ENCODE results near the gene C8G.

C8G gene

DNA sequence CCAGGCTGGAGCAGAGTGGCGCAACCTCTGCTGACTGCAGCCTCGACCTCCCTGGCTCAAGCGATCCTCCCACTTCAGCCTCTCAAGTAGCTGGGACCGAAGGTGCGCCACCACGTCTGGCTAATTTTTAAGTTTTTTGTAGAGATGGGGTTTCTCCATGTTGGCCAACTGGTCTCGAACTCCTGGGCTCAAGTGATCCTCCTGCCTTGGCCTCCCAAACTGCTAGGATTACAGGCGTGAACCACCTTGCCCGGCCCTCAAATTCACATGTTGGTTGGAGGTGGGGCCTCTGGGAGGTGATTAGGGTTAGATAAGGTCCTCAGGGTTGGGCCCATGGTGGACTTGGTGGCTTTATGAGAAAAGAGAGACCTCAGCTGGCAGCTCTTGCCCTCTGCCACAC lies 17.1 kb downstream of the C8G start:
- H3K27ac Mint-ChIP-seq: no peak overlapping the region
- H3K4me3 Mint-ChIP-seq: no peak overlapping the region
- no peaks in the 10 kb centered on the region for H3K36me3 Mint-ChIP-seq
- H3K9me3 Mint-ChIP-seq: no peaks in the 10 kb centered on the region
- H3K27me3 Mint-ChIP-seq: no peaks in the 10 kb centered on the region
- H3K4me1 Mint-ChIP-seq: peaks cover 23% of the 10 kb centered on the region

DNA sequence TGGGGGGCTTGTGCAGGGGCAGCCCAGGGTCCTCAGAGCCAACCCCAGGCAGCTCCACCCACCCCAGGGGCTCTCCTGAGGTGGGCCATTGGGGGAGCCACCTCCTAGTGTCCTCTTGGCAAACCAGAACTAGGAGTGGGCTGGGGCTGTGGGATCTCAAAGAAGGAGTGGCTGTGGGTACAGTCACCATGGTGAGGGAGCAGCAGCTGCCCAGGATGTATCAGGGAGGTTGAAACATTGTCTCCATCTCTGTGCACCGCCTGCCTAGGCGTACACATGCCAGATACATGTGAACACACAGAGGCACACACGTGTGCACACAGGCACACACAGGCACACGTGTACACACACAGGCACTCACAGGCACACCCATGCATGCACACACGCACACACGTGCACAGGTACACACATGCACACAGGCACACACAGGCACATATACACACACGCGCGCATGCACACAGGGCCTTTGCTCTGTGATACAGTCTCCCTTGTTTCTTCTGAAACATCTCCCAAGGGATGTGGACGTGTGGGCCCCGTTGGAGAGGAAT lies 17.7 kb downstream of the C8G start:
- Mint-ChIP-seq H3K4me1 (peaks cover 23% of the 10 kb centered on the region), H3K36me3 (no peaks in the 10 kb centered on the region), H3K27ac (no peak overlapping the region), H3K27me3 (no peaks in the 10 kb centered on the region), H3K4me3 (no peak overlapping the region), H3K9me3 (no peaks in the 10 kb centered on the region)

DNA sequence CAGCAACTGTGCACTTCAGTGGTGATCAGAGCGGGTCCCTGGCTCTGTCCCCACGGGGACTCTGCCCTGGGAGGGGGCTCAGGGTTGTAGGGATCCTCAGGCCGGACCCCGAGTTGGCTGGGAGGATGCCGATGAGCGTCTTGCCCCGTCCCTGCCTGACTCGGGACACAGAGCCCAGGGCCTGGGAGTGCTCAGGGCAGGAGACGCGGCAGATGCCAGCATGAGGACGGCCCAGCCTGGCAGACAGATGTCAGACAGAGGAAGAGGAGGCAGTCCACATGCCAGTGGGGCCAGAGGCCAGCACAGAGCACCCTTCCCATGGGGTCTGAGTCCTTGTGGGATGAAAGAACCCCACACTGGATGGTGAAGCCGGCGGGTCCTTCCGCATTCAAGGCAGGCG lies 18.3 kb downstream of the C8G start:
- H3K27me3 Mint-ChIP-seq: no peaks in the 10 kb centered on the region
- H3K36me3 Mint-ChIP-seq: no peaks in the 10 kb centered on the region
- no peak overlapping the region for H3K4me3 Mint-ChIP-seq
- no peak overlapping the region for H3K27ac Mint-ChIP-seq
- H3K4me1 Mint-ChIP-seq: peaks cover 23% of the 10 kb centered on the region
- no peaks in the 10 kb centered on the region for H3K9me3 Mint-ChIP-seq

DNA sequence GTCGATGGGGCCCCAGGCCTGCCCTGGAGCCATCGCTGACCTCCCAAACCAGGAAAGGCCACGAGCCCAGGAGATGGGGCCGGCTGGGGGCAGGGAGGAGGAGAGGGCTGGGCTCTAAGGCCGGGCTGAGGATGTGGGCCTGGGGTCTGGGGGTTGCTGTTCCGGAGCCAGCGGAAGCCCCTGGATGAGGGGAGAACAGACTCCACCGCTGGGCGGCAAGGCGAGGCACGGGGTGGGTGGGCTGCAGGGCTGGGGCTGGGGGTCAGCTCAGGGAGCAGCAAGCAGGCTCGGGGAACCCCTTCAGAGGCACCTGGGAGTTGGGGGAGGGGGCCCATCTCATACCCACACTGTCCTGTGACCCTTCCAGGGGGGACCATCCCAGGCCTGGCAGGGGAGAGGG lies 18.7 kb downstream of the C8G start:
- no peak overlapping the region for H3K27ac Mint-ChIP-seq
- no peaks in the 10 kb centered on the region for H3K9me3 Mint-ChIP-seq
- H3K4me3 Mint-ChIP-seq: no peak overlapping the region
- H3K36me3 Mint-ChIP-seq: no peaks in the 10 kb centered on the region
- H3K27me3 Mint-ChIP-seq: no peaks in the 10 kb centered on the region
- peaks cover 23% of the 10 kb centered on the region for H3K4me1 Mint-ChIP-seq

DNA sequence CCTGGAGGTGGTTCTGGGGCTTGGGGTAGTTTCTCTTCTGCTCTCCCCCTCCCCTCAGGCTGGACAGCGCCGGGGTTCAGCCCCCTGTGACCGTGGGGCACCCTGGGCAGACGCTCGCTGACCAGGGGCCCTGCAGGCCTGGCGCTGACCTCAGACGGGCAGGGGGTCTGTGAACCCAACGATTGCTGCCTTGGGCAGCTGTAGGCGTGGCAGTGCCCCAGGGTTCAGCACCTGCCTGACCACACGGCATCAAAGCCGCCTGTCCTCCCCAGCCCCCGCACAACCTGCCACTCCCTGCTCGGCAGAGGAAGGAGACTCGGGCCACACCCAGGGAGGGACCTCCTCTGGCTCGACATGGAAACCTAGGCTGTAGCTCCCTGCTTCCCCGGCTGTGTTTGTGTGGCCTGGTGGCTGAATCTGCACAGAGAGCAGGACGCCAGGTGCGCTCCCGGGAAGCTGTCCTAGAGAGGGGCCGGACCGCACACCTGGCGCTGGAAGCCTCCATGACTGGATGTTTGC lies 19.2 kb downstream of the C8G start:
- H3K27me3 Mint-ChIP-seq: no peaks in the 10 kb centered on the region
- no peaks in the 10 kb centered on the region for H3K36me3 Mint-ChIP-seq
- peaks cover 23% of the 10 kb centered on the region for H3K4me1 Mint-ChIP-seq
- H3K9me3 Mint-ChIP-seq: no peaks in the 10 kb centered on the region
- no peak overlapping the region for H3K27ac Mint-ChIP-seq
- no peak overlapping the region for H3K4me3 Mint-ChIP-seq

DNA sequence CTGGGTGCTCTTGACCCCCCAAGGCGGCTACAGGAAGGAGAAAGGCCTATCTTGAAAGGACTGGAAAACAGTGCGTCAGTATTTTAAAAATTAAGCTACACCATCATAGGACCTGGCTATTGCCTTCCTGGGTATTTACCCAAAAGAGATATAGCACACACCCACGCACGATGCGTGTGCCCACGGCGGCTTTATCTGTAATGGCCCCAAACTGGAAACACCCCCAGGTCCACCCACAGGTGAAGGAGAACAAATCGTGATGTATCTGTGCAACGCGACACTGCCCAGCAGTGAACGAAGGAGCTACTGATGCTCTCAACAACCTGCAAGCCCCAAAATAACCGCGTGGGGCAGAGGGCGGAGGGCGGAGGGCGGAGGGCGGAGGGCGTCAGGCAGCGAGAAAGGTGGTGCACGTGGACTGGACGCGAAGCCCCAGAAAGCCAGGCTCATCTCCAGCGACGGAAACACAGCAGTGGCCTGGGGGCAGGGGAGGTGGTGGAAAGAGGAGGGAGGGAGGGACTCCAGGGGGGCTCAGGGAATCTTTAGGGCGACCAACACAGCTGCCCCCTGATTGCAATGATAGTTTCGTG lies 19.9 kb downstream of the C8G start:
- no peaks in the 10 kb centered on the region for H3K9me3 Mint-ChIP-seq
- no peak overlapping the region for H3K27ac Mint-ChIP-seq
- peaks cover 22% of the 10 kb centered on the region for H3K4me1 Mint-ChIP-seq
- H3K4me3 Mint-ChIP-seq: no peak overlapping the region
- no peaks in the 10 kb centered on the region for H3K27me3 Mint-ChIP-seq
- H3K36me3 Mint-ChIP-seq: no peaks in the 10 kb centered on the region

DNA sequence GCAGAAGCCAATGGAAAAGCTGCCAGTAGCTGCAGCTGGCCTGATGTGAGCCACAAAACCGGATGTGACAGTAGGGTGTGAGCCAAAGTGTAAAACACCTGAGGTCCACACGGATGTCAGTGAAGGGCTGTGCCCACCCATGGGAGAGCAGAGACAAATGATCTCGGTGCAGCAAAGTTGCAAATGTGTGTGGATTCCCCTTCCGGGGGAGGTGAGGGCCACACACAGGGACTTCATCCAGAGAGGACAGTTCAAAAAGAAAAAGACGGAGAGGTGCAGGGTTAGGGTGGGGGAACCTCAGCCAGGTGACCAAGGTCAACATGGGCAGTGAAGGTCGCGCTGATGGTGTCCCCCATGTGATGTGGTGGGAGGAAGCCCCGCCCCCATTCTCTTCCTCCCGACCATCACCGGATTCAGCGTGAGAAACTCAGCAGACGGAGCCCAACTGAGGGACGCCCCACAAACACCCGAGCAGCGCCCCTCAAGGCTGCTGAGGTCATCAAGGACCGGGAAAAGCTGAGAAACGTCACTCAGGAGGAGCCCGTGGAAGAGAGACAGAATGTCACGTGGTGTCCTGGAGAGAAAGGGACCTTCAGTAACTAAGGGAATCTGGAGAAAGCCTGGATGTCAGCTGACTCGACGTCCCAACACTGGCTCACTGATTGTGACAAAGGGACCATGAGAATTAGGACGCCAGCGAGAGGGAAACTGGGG lies 20.9 kb downstream of the C8G start:
- peak overlapping the region; percentile 24 for H3K4me3 Mint-ChIP-seq
- H3K9me3 Mint-ChIP-seq: no peaks in the 10 kb centered on the region
- H3K27me3 Mint-ChIP-seq: no peaks in the 10 kb centered on the region
- H3K36me3 Mint-ChIP-seq: no peaks in the 10 kb centered on the region
- no peak overlapping the region for H3K27ac Mint-ChIP-seq
- peaks cover 20% of the 10 kb centered on the region for H3K4me1 Mint-ChIP-seq

DNA sequence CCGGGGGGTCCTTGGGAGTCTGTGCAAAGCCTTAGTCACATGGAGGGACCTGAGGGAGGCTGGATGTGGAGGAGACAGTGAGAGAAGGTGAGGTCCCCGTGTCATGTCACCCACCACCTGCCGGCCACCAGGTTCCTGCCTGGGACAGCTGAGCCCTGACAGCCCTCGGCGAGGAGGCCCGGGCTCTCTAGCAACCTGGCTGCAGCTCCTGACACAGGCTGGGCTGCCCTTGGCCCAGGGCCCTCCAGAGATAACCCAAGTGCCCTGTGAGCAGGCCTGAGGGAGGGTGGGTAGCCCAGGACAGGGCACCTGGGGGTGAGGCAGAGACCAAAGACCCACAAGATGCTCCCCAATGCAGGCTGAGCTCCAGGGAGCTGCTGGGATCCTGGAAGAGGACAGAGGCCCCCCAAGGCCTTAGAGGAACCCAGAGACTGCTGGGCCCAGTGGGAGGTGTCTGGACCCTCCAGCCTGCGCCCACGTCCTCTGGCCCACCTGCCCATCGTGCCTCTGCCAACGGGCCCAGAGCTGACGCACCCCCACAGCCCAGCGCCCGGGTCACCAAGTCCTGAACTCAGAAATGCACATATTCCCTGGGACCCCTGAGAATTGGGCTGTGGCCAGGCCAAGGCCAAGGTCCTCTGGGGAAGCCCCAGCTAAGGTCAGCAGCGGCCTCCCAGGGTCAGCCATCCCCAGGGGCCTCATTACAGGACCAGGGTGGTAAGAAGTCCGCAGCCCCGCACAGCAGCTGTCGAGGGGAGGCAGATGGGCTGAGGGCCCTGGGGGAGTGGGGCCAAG lies 23.5 kb downstream of the C8G start:
- H3K36me3 Mint-ChIP-seq: no peaks in the 10 kb centered on the region
- H3K27me3 Mint-ChIP-seq: no peaks in the 10 kb centered on the region
- no peak overlapping the region for H3K4me3 Mint-ChIP-seq
- peaks cover 20% of the 10 kb centered on the region for H3K4me1 Mint-ChIP-seq
- no peaks in the 10 kb centered on the region for H3K9me3 Mint-ChIP-seq
- peak overlapping the region; percentile 17 for H3K27ac Mint-ChIP-seq

DNA sequence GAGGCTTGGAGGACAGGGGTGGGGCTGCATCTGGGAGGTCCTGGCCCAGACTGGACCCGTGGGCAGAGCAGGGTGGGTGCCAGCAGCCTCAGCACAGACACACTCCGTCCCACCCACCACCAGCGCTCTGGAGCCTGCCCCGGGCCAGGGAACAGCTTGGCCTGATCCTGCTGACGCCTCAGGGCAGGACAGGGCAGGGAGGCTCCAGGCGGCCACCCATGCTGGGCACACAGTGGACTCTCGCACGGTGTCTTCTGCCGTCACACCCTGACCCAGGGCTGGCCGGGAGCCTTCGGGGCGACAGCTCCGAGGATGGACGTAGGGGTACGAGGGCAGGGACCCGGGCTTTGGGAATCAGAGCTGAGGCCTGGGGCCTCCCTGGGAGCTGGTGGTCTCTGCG lies 24.1 kb downstream of the C8G start:
- Mint-ChIP-seq H3K27me3 (no peaks in the 10 kb centered on the region), H3K9me3 (no peaks in the 10 kb centered on the region), H3K4me1 (peaks cover 20% of the 10 kb centered on the region), H3K4me3 (no peak overlapping the region), H3K27ac (peak overlapping the region; percentile 17), H3K36me3 (no peaks in the 10 kb centered on the region)

DNA sequence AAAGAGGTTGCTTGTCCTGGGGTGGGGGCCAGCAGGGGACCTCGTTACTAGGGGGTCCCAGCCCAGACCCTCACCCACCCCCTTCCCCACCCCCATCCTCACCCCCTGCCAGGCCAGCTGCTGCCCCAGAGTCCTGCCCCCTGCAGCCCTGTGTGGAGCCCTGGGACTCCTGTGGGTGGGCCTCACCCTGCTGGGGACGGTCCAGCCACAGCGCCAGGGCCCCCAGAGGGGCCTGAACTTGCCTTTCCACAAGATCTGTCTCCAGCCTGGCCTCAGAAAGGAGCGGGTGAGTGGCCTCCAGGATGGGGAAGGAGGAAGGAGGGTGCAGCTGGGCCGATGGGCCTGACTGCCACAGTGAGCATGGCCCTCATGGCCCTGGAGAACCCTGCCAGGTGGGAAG lies 24.7 kb downstream of the C8G start:
- Mint-ChIP-seq H3K4me3 (no peak overlapping the region), H3K4me1 (peaks cover 14% of the 10 kb centered on the region), H3K27me3 (no peaks in the 10 kb centered on the region), H3K36me3 (no peaks in the 10 kb centered on the region), H3K27ac (peak overlapping the region; percentile 17), H3K9me3 (no peaks in the 10 kb centered on the region)

DNA sequence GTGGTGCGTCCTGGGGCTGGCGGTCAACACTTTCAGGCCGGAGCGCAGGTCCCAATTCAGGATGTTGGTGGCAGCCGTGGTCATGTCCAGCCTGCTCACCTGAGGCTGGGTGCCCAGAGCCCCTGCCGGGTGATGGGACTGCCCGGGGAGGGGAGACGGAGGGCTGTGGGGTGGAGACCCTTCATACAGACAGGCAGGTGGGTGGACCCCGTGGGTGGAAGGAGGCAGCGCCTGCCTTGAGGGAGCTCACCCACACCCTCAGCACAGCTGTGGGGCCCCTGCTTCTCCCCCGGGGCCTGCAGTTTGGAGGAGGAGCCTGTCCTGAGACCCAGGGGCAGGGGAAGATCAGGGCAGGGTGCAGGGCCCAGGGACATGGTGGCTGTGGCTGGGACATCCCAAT lies 25.3 kb downstream of the C8G start:
- no peaks in the 10 kb centered on the region for H3K36me3 Mint-ChIP-seq
- H3K9me3 Mint-ChIP-seq: no peaks in the 10 kb centered on the region
- H3K4me3 Mint-ChIP-seq: no peak overlapping the region
- H3K27ac Mint-ChIP-seq: no peak overlapping the region
- peaks cover 18% of the 10 kb centered on the region for H3K4me1 Mint-ChIP-seq
- no peaks in the 10 kb centered on the region for H3K27me3 Mint-ChIP-seq

DNA sequence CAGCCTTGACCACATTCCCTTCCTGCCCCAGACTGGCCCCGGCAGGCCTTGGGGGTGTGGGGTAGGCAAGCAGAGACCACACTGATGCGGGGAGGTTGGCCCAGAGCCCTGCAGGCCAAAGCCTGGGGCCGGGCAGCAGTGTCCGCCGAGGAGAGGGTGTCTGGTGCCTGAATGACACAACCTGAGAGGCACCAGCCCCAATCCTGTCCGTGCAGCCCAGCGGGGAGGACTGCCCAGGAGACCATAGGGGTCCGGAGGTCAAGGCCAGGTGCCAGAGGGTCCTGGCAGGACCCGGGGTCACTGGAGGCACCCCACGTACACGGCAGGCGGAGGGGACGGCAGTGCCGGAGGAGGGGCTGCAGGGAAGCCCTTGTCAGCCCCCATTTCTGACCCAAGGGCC lies 26.7 kb downstream of the C8G start:
- Mint-ChIP-seq H3K4me1 (peaks cover 7% of the 10 kb centered on the region), H3K4me3 (no peak overlapping the region), H3K36me3 (no peaks in the 10 kb centered on the region), H3K27ac (no peak overlapping the region), H3K27me3 (no peaks in the 10 kb centered on the region), H3K9me3 (no peaks in the 10 kb centered on the region)

DNA sequence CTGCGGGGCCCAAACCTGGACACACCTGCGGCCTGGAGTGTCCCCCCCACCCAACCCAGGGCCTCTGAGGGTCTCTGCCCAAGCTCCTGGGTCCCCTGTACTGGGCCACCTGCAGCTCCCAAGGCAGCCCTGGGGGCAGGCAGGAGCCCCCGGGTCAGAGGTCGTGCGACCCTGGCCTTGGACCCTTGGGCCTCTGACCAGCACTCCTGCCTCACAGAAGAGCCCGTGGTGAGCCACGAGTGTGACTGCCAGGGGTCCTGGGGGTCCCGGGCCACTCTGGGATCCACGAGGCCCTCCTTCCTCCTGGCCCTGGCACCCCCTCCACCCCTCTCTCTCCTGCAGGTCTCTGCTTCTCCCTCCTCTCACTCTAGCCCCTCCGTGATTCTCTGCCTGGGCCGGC lies 27.3 kb downstream of the C8G start:
- Mint-ChIP-seq H3K36me3 (no peaks in the 10 kb centered on the region), H3K4me3 (no peak overlapping the region), H3K9me3 (no peaks in the 10 kb centered on the region), H3K4me1 (peaks cover 7% of the 10 kb centered on the region), H3K27ac (no peak overlapping the region), H3K27me3 (no peaks in the 10 kb centered on the region)

DNA sequence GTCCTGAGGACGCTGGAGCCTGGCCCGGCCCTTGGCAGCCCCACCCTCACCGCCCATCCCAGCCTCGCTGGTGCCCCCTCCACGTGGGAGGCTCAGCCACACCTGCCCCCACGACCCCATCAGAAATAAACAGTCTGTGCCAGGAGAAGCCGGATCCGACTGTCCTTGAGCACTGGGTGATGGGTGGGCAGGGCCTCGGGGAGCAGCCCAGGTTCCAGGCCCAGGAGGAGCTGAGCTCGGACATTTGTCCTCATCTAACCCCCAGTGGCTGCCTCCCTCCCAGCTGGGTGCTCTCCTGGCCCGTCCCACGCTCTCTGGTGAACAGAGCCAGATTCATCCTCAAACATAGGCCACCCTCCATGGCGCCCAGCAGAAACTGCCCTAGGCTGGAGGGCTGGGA lies 27.7 kb downstream of the C8G start:
- Mint-ChIP-seq H3K4me3 (no peak overlapping the region), H3K4me1 (peaks cover 7% of the 10 kb centered on the region), H3K36me3 (no peaks in the 10 kb centered on the region), H3K9me3 (no peaks in the 10 kb centered on the region), H3K27ac (no peak overlapping the region), H3K27me3 (no peaks in the 10 kb centered on the region)

DNA sequence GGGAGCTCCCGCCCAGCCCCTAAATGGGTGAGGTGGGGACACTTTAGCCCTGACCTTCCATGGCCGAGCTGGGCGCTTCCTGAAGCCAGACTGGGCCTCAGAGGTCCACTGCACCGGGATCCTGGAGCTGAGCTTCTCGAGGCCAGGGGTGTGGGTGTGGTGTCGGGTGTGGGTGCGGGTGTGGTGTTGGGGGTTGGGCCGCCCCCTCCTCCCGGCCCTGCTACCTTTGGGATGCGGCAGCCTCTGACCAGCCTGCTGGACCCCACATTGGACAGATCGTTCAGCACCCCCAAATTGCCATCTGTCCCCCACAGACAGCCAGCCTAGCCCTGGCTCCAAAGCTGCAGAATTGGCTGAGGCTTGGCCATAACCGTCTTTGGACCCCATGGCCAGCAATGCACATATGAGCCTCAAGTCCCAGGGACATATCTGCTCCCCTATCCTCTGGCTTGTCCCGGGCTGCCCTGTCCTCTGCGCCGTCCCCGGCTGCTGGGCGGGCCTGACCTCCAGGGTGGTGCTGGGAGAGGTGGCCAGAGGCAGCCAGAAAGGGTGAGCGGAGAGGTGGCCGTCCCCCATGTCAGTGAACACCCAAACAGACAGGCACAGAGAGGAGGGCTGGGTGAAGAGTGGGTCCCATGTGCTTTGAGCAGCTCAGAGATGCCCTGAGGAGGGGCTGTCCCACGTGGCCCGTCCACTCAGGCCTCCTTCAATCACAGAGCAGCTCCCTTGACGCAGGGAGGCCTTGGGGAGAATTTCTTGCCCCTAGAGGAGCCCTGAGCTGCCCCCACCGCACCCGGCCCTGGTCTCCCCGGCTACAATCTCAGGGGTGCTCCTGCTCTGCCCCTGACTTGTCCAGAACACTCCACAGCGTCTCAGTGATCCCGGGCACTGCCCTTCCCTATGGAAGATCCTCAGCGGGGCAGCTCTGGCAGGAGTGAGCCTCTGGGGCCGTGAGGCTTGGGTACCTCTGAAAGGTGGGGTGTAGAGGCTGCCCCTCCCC lies 28.9 kb downstream of the C8G start:
- Mint-ChIP-seq H3K4me1 (peaks cover 7% of the 10 kb centered on the region), H3K36me3 (no peaks in the 10 kb centered on the region), H3K4me3 (no peak overlapping the region), H3K27ac (no peak overlapping the region), H3K27me3 (no peaks in the 10 kb centered on the region), H3K9me3 (no peaks in the 10 kb centered on the region)
